H1 (cell line): Measurements from ENCODE around the gene NRXN3. TPM values are rescaled to one million over a fixed set of nuclear protein-coding genes. Genes with fewer than 3 reads are reported as not detected.

Source experiments
- FOSL1 ChIP-seq: IDR thresholded peaks from 2 replicates; pipeline ENCODE4 v1.6.1; 2011; ENCODE audit warnings: mild to moderate bottlenecking, low read depth, low read length, moderate library complexity; ENCODE audit not compliant: insufficient read depth
- KDM4A ChIP-seq: IDR thresholded peaks from one replicate; pipeline ENCODE4 v1.7.1; 2012; ENCODE audit warnings: low read depth, mild to moderate bottlenecking, moderate library complexity, low read length, inconsistent platforms; ENCODE audit not compliant: severe bottlenecking
- RAD21 ChIP-seq, 2 experiments: IDR thresholded peaks in 1 of 2; conservative IDR thresholded peaks in 1 of 2; 2 replicates each; pipeline ENCODE4 v1.6.1; 2011; ENCODE audit warnings: low read depth in 2 of 2, low read length in 2 of 2, improper control_type of control experiment in 1 of 2, inconsistent platforms in 1 of 2, mild to moderate bottlenecking in 1 of 2, moderate library complexity in 1 of 2
- polyA plus RNA-seq, 7 experiments: library from polyadenylated mRNA; depleted of rRNA in 3 of 7; stranded (reverse) in 5 of 7; unstranded in 2 of 7; fragments of >200 nt in 5 of 7; fragments of 200-250 nt in 2 of 7; gene quantifications; 1 replicate in 5 of 7; 2 replicates in 1 of 7; 4 replicates in 1 of 7; pipeline versions ENCODE4 v1.2.1 to v1.2.3, GENCODE V29; 2011 to 2013; ENCODE audit warnings: missing spikeins in 2 of 7, mixed read lengths in 2 of 7
- total RNA-seq: library from RNA; stranded (reverse); fragmentation: NEBNext Ultra II Directional; extraction: Animal tissue kit (Norgen Biotek cat#: 25700); gene quantifications from 2 replicates; pipeline ENCODE4 v1.2.1, GENCODE V29; 2021
- TF ChIP-seq, protein P1 (sequence below): IDR thresholded peaks from 2 replicates; pipeline ENCODE4 v1.6.1; 2012; ENCODE audit warnings: low read length, inconsistent platforms

Gene NRXN3
- total and polyA plus RNA-seq, 2 of the 8 experiments (the other 6 are each of a cell fraction or from before 2014, with no cell fraction given) = 2.6 to 4.1 TPM

DNA sequence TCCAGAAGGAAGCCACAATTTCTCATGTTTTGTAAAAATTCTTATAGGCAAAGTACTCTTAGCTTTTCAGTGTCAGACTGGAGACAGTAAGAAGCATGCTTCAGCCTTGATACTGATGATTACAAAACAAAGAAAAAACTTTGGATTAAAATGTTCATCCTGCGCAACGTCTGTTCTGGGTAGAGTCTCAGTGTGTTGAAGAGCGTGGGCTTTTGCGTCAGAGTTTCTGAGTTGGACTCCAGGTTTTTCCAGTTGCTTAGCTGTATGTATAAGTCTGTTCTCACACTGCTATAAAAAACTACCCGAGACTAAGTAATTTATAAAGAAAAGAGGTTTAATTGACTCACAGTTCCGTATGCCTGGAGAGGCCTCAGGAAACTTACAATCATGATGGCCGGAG is 1533.0 kb downstream of the NRXN3 start (continued):
- no peak for TF ChIP-seq RAD21 (IDR thresholded peaks at IDR 0.05 in 1 of 2, conservative IDR thresholded peaks at IDR 0.05 in 1 of 2; ENCODE audit: low read depth in 2 of 2, low read length in 2 of 2)
- no peak for TF ChIP-seq KDM4A
- TF ChIP-seq, protein P1, sequence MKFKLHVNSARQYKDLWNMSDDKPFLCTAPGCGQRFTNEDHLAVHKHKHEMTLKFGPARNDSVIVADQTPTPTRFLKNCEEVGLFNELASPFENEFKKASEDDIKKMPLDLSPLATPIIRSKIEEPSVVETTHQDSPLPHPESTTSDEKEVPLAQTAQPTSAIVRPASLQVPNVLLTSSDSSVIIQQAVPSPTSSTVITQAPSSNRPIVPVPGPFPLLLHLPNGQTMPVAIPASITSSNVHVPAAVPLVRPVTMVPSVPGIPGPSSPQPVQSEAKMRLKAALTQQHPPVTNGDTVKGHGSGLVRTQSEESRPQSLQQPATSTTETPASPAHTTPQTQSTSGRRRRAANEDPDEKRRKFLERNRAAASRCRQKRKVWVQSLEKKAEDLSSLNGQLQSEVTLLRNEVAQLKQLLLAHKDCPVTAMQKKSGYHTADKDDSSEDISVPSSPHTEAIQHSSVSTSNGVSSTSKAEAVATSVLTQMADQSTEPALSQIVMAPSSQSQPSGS = no peak
- TF ChIP-seq FOSL1 = no peak
